ENCODE results near the gene UBE2K. TPM values are rescaled to one million over a fixed set of nuclear protein-coding genes. Genes with fewer than 3 reads are reported as not detected.
"Not testable (repeated sequence)": the region's sequence is repeated elsewhere in the genome, so short reads cannot be mapped to it uniquely, and the experiment has no call there.

The UBE2K gene
- total and polyA plus RNA-seq, 8 donors, result 7.0 to 187 (median 38.4) TPM

DNA sequence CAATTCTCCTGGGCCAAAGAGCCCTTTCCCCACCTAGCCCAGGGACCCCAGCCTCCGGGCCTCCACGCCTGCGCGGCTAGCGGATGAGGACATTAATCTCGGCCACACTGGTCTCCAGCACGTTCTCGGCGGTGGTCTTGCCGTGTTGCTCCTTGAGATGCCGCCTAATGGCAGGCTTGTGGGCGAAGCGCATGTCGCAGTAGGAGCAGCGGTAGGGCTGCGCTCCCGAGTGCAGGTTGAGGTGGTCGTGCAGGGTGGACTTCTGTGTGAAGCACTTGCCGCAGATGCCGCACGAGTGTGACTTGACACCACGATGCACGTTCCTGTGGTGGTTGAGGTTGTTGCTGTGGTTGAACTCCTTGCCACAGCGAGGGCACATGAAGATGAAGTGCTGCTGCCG is 72.1 kb downstream of the UBE2K start:
- H3K9me3 ChIP-seq, result no peaks in the 10 kb centered on the region
- peak in 1 of 2 donors; percentile 4 for DNase-seq
- no peaks in the 10 kb centered on the region for H3K4me1 ChIP-seq
- TF ChIP-seq EP300 (IDR thresholded peaks at IDR 0.05), result no peak
- TF ChIP-seq POLR2A (IDR thresholded peaks at IDR 0.05), result no peak
- TF ChIP-seq POLR2AphosphoS5 (IDR thresholded peaks at IDR 0.05), result no peak
- TF ChIP-seq, protein P1, sequence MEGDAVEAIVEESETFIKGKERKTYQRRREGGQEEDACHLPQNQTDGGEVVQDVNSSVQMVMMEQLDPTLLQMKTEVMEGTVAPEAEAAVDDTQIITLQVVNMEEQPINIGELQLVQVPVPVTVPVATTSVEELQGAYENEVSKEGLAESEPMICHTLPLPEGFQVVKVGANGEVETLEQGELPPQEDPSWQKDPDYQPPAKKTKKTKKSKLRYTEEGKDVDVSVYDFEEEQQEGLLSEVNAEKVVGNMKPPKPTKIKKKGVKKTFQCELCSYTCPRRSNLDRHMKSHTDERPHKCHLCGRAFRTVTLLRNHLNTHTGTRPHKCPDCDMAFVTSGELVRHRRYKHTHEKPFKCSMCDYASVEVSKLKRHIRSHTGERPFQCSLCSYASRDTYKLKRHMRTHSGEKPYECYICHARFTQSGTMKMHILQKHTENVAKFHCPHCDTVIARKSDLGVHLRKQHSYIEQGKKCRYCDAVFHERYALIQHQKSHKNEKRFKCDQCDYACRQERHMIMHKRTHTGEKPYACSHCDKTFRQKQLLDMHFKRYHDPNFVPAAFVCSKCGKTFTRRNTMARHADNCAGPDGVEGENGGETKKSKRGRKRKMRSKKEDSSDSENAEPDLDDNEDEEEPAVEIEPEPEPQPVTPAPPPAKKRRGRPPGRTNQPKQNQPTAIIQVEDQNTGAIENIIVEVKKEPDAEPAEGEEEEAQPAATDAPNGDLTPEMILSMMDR (IDR thresholded peaks at IDR 0.05), result no peak
- H3K27ac ChIP-seq, result no peak overlapping the region
- peaks cover 19 to 87% (median 72%) of the 10 kb centered on the region in 4 donors for H3K36me3 ChIP-seq
- H3K4me3 ChIP-seq, result no peak overlapping the region
- intact Hi-C loops (cut with DNase I; ENCODE audit: low total_unique reads), result no loop called here
- 94 to 97% (median 96%) methylated on average over 24 to 25 of the region's 25 CpGs for WGBS, 5 donors
- no peaks in the 10 kb centered on the region for H3K27me3 ChIP-seq

DNA sequence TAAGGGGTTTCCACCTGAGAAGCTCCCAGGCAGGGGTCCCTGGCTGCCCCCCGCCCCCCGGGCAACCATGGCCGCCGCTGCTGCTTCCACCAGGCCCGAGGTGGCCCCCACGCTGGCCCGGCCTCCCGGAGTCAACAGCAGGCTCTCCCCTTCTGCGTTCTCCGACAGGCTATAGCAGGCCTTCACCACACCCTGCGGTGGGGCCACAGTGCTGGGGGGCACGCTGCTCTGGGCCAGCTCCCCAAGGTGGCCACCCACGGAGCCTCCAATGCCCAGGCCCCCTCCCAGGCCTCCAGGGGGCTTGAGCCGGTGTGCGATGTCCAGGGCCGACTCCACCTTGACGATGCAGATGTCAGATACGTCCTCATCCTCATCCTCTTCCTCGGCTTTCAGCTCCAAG is 72.5 kb downstream of the UBE2K start:
- 94 to 99% (median 96%) methylated on average over 7 to 19 of the region's 19 CpGs for WGBS, 5 donors
- TF ChIP-seq, protein P1 (IDR thresholded peaks at IDR 0.05), result no peak
- TF ChIP-seq EP300 (IDR thresholded peaks at IDR 0.05) (no peak), POLR2A (IDR thresholded peaks at IDR 0.05) (no peak), POLR2AphosphoS5 (IDR thresholded peaks at IDR 0.05) (no peak)
- intact Hi-C loops (cut with DNase I; ENCODE audit: low total_unique reads), result no loop called here
- H3K4me3 ChIP-seq, result no peak overlapping the region
- no peaks in the 10 kb centered on the region for H3K9me3 ChIP-seq
- H3K36me3 ChIP-seq, result peaks cover 21 to 87% (median 72%) of the 10 kb centered on the region in 4 donors
- no peak overlapping the region for H3K27ac ChIP-seq
- no peak for DNase-seq
- no peaks in the 10 kb centered on the region for H3K4me1 ChIP-seq
- H3K27me3 ChIP-seq, result no peaks in the 10 kb centered on the region

DNA sequence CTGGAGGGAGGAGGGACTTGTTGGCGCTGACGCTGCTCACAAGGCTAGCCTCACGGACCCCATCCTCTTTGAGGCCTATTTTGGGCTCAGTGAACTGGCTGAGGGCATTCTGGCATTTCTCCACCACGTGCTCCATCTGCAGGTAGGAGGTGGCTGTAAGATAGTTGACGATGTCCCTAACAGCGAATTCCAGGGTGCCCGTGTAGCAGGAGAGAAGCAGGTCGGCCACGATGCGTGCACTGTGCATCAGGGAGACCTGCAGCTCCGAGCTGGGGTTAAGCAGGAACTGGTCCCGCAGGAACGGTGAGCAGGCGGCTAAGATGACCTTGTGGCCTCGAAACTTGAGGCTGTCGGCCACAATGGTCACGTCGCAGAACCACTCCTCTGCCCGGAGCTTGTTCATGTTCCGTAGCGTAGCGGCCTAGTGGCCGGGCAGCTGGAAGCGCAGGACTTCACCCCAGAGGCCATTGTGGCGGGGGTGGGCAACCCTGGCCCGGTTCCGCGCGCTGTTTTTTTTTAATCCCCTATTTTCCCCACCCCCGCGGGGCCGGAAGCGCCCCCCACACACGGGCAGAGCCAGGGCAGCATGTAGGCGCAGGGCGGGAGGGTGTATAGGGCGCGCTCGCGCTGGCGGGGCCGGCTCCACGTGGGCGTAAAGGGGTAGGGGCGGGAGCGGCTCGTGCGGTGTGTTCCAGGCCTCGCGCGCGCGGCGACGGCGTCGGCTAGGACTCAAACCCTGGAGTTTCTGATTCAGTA is 73.2 kb downstream of the UBE2K start:
- DNase-seq, result peak in 1 of 2 donors; percentile 3
- Histone ChIP-seq H3K27ac (no peak overlapping the region), H3K9me3 (no peaks in the 10 kb centered on the region), H3K36me3 (peaks cover 18 to 87% (median 72%) of the 10 kb centered on the region in 4 donors), H3K27me3 (no peaks in the 10 kb centered on the region), H3K4me3 (no peak overlapping the region), H3K4me1 (no peaks in the 10 kb centered on the region)
- TF ChIP-seq, protein P1 (IDR thresholded peaks at IDR 0.05), result no peak
- TF ChIP-seq POLR2A (IDR thresholded peaks at IDR 0.05), result no peak
- TF ChIP-seq EP300 (IDR thresholded peaks at IDR 0.05), result no peak
- TF ChIP-seq POLR2AphosphoS5 (IDR thresholded peaks at IDR 0.05), result no peak
- WGBS, 5 donors, result 95 to 97% (median 96%) methylated on average over 54 to 57 of the region's 57 CpGs
- intact Hi-C loops (cut with DNase I; ENCODE audit: low total_unique reads), result no loop called here

DNA sequence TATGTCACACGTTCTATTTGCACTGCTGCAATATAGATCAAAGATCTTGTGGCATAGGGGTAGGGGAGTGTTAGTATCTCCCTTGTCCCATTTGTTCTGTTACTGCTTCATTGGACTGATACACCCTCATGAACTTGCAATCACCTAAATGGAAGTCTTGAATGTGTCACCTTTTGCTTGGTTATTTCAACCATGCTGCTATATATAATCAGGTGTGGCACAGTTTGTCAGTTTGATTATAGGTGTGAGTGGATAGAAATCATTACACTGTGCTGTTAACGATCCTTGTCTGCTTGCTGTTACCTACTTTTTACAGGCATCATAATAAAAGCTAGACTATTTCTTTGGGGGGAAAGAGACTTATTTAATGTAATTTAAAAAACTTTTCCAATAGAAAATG is 84.1 kb downstream of the UBE2K start:
- H3K4me1 ChIP-seq; intact Hi-C loops (cut with DNase I; ENCODE audit: low total_unique reads): not testable (repeated sequence)

DNA sequence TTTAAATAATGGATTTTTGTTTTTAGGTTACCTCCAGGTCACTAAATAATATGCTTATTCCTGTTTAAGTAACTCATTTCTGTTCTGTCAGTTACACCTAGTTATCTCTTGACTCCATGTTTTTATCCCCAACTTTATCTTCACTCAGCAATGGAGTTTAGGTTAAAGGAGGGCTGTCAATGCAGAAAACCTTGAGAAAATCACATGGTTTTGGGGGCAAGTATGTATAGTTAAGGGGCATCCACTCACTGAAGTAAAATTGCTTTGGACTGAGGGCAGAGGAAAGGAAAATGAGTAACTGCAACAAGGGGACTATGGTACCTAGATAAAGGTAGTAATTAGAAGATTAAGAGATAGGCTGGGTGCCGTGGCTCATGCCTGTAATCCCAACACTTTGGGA is 87.1 kb downstream of the UBE2K start:
- intact Hi-C loops (cut with DNase I; ENCODE audit: low total_unique reads), result no loop called here
- Histone ChIP-seq H3K36me3 (peaks cover 0 to 12% (median 5%) of the 10 kb centered on the region in 4 donors), H3K27ac (no peak overlapping the region), H3K4me1 (no peaks in the 10 kb centered on the region), H3K27me3 (no peaks in the 10 kb centered on the region), H3K9me3 (no peaks in the 10 kb centered on the region), H3K4me3 (no peak overlapping the region)
- TF ChIP-seq EP300 (IDR thresholded peaks at IDR 0.05), result no peak
- TF ChIP-seq, protein P1 (IDR thresholded peaks at IDR 0.05), result no peak
- no peak for TF ChIP-seq POLR2AphosphoS5 (IDR thresholded peaks at IDR 0.05)
- TF ChIP-seq POLR2A (IDR thresholded peaks at IDR 0.05), result no peak
- no peak for DNase-seq
- 24 to 50% (median 48%) methylated on average over 1 of the region's 1 CpG for WGBS, 5 donors

More for the DNA sequence above, 84.1 kb downstream of the UBE2K start:
- H3K27ac ChIP-seq, H3K4me3 ChIP-seq, DNase-seq, H3K9me3 ChIP-seq, H3K27me3 ChIP-seq: not testable (repeated sequence)
- 75 to 96% (median 83%) methylated on average over 2 of the region's 2 CpGs for WGBS, 5 donors
- H3K36me3 ChIP-seq, result peaks cover 3 to 42% (median 34%) of the 10 kb centered on the region in 4 donors

All from stomach (tissue), 9 donors.